Keratinocyte (primary cell): ENCODE measurements around the gene ARHGEF37. TPM values are rescaled to one million over a fixed set of nuclear protein-coding genes. Genes with fewer than 3 reads are reported as not detected.

Source experiments
- DNase-seq: peaks from one replicate; pipeline ENCODE4 v3.0.0-alpha.2; 2011; ENCODE audit warnings: low read depth, missing footprints, low spot score
- FAIRE-seq: peaks from 2 replicates; lab custom pipeline; 2011; peaks lifted over from hg19 to GRCh38; lab: Jason Lieb, UNC
- H2AFZ ChIP-seq: 2 replicates; pipeline ENCODE4 v1.6.0; 2012; ENCODE audit warnings: low read length, control low read depth, inconsistent platforms; ENCODE audit not compliant: control insufficient read depth
- H3K27ac ChIP-seq: 2 replicates; pipeline ENCODE4 v1.5.1; 2011; ENCODE audit warnings: low read length; ENCODE audit not compliant: control insufficient read depth, insufficient read depth
- H3K27me3 ChIP-seq: 3 replicates; pipeline ENCODE4 v1.6.0; 2011; ENCODE audit warnings: low read length; ENCODE audit not compliant: control insufficient read depth, insufficient read depth; ENCODE audit errors: extremely low read depth
- H3K36me3 ChIP-seq, 2 experiments: 2 replicates in 1 of 2; 3 replicates in 1 of 2; pipeline ENCODE4 v1.5.1; 2011; ENCODE audit warnings: low read length in 2 of 2, mild to moderate bottlenecking in 1 of 2; ENCODE audit not compliant: control insufficient read depth in 2 of 2, insufficient read depth in 2 of 2; ENCODE audit errors: extremely low read depth in 1 of 2
- H3K4me1 ChIP-seq: 3 replicates; pipeline ENCODE4 v1.5.1; 2011; ENCODE audit warnings: low read length; ENCODE audit not compliant: control insufficient read depth, insufficient read depth; ENCODE audit errors: extremely low read depth
- H3K4me2 ChIP-seq: 3 replicates; pipeline ENCODE4 v1.6.0; 2011; ENCODE audit warnings: low read depth, low read length; ENCODE audit not compliant: control insufficient read depth, insufficient read depth; ENCODE audit errors: extremely low read depth
- H3K4me3 ChIP-seq, 3 experiments: fragments of 200-600 bp in 1 of 3; sonication (generic) in 1 of 3; 2 replicates in 2 of 3; 3 replicates in 1 of 3; pipeline ENCODE4 v1.5.1; 2011 to 2016; ENCODE audit warnings: low read length in 3 of 3, mild to moderate bottlenecking in 3 of 3, control low read depth in 2 of 3, inconsistent platforms in 1 of 3, low read depth in 1 of 3, mixed read lengths in 1 of 3, mixed run types in 1 of 3, moderate library complexity in 1 of 3; ENCODE audit not compliant: control insufficient read depth in 2 of 3, insufficient read depth in 2 of 3; ENCODE audit errors: extremely low read depth in 1 of 3
- H3K79me2 ChIP-seq: 2 replicates; pipeline ENCODE4 v1.6.0; 2012; ENCODE audit warnings: low read length; ENCODE audit not compliant: control insufficient read depth, insufficient read depth
- H3K9ac ChIP-seq: 3 replicates; pipeline ENCODE4 v1.6.0; 2011; ENCODE audit warnings: low read length; ENCODE audit not compliant: control insufficient read depth, insufficient read depth; ENCODE audit errors: extremely low read depth
- H3K9me1 ChIP-seq: 3 replicates; pipeline ENCODE4 v1.6.0; 2011; ENCODE audit warnings: low read length; ENCODE audit not compliant: control insufficient read depth, insufficient read depth; ENCODE audit errors: extremely low read depth
- H3K9me3 ChIP-seq: 2 replicates; pipeline ENCODE4 v1.5.1; 2012; ENCODE audit warnings: low read depth, low read length; ENCODE audit not compliant: control insufficient read depth
- H4K20me1 ChIP-seq: 3 replicates; pipeline ENCODE4 v1.6.0; 2011; ENCODE audit warnings: low read length; ENCODE audit not compliant: control insufficient read depth, insufficient read depth; ENCODE audit errors: extremely low read depth
- CTCF ChIP-seq, 3 experiments: IDR thresholded peaks in 1 of 3; conservative IDR thresholded peaks in 1 of 3; optimal IDR thresholded peaks in 1 of 3; 2 replicates in 2 of 3; 3 replicates in 1 of 3; pipeline versions ENCODE3 to v1.5.1; 2011; ENCODE audit warnings: low read length in 3 of 3, mild to moderate bottlenecking in 3 of 3, moderate library complexity in 2 of 3, control low read depth in 1 of 3, inconsistent platforms in 1 of 3; ENCODE audit not compliant: insufficient read depth in 2 of 3; ENCODE audit errors: extremely low read depth in 1 of 3
- EZH2 ChIP-seq: IDR thresholded peaks from one replicate; pipeline ENCODE4 v1.6.1; 2012; ENCODE audit warnings: inconsistent platforms, mild to moderate bottlenecking, low read length, moderate library complexity
- dilution Hi-C: fragments of 300-500 bp; cut with MboI; formaldehyde crosslinking; loops from one replicate; pipeline ENCODE4 v1.7.0; 2020; ENCODE audit warnings: low sequenced_read_pairs; ENCODE audit not compliant: extremely low pct_ligation_motif_present
- polyA plus RNA-seq, 5 experiments: library from polyadenylated mRNA; depleted of rRNA in 3 of 5; stranded (reverse) in 3 of 5; stranded (forward) in 1 of 5; unstranded in 1 of 5; fragments of >200 nt; gene quantifications; 1 replicate in 1 of 5; 2 replicates in 3 of 5; 3 replicates in 1 of 5; pipeline versions ENCODE4 v1.2.1 to v1.2.3, GENCODE V29; 2011 to 2012; ENCODE audit warnings: missing spikeins in 2 of 5, low read depth in 1 of 5, low replicate concordance in 1 of 5

Gene ARHGEF37
- polyA plus RNA-seq, 1 donor (not counting 4 experiments of a cell fraction or from before 2014, with no cell fraction given): 8.7 TPM

GRCh38 chr5:149639737-149640136 is 58.4 kb downstream of the ARHGEF37 start:
- no peak overlapping the region for H3K4me2 ChIP-seq
- peaks cover 15% of the 10 kb centered on the region for H3K4me1 ChIP-seq
- dilution Hi-C loops: no loop called here
- no peak overlapping the region for H3K27ac ChIP-seq
- no peaks in the 10 kb centered on the region for H3K36me3 ChIP-seq
- FAIRE-seq (no peak), DNase-seq (no peak)
- H3K4me3 ChIP-seq: no peak overlapping the region
- no peaks in the 10 kb centered on the region for H3K9me1 ChIP-seq
- no peak overlapping the region for H2AFZ ChIP-seq
- H3K9ac ChIP-seq: no peak overlapping the region
- no peaks in the 10 kb centered on the region for H3K79me2 ChIP-seq
- H3K27me3 ChIP-seq: no peaks in the 10 kb centered on the region
- TF ChIP-seq CTCF (optimal IDR thresholded peaks at IDR 0.05 in 1 of 3, IDR thresholded peaks at IDR 0.05 in 1 of 3, conservative IDR thresholded peaks at IDR 0.05 in 1 of 3; ENCODE audit: extremely low read depth in 1 of 3, insufficient read depth in 2 of 3, low read length in 3 of 3): no peak
- H4K20me1 ChIP-seq: no peaks in the 10 kb centered on the region
- no peaks in the 10 kb centered on the region for H3K9me3 ChIP-seq

- TF ChIP-seq EZH2 (no peak), CTCF (optimal IDR thresholded peaks at IDR 0.05 in 1 of 3, IDR thresholded peaks at IDR 0.05 in 1 of 3, conservative IDR thresholded peaks at IDR 0.05 in 1 of 3; ENCODE audit: extremely low read depth in 1 of 3, insufficient read depth in 2 of 3, low read length in 3 of 3) (no peak)
- Histone ChIP-seq H3K9me3 (no peaks in the 10 kb centered on the region), H3K4me1 (peaks cover 8% of the 10 kb centered on the region), H3K4me3 (no peak overlapping the region), H3K79me2 (no peaks in the 10 kb centered on the region), H3K27me3 (no peaks in the 10 kb centered on the region), H3K9ac (no peak overlapping the region), H2AFZ (no peak overlapping the region), H3K36me3 (no peaks in the 10 kb centered on the region), H3K4me2 (no peak overlapping the region), H4K20me1 (no peaks in the 10 kb centered on the region), H3K27ac (no peak overlapping the region), H3K9me1 (no peaks in the 10 kb centered on the region)
- DNase-seq: no peak
- no peak for FAIRE-seq
- dilution Hi-C loops: no loop called here
Measured at GRCh38 chr5:149640350-149640999, 59.2 kb downstream of the ARHGEF37 start.
